GM19193 (cell line): ENCODE measurements around the gene UPF3B.

Experiments used
- POLR2A ChIP-seq: IDR thresholded peaks from 4 replicates; pipeline ENCODE4 v1.6.1; 2011; ENCODE audit not compliant: insufficient read depth, insufficient read length; ENCODE audit errors: extremely low read depth

Gene UPF3B

DNA sequence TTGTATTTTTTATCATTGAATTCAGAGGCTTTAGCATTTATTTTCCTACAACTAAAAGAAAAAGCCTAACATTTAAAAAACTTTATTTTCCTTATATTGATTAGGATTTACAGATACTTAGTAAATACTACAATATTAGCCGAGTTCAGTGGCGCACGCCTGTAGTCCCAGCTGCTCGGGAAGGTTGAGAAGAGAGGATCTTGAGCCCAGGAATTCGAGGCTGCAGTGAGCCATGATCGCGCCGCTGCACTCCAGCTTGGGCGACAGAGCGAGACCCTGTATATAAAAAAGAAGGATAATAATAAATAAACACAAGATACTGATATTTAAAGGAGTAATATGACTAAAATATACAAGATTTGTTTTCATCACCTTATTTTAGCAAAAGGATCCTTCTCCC lies 681 bp upstream of the UPF3B start:
- TF ChIP-seq POLR2A = no peak

DNA sequence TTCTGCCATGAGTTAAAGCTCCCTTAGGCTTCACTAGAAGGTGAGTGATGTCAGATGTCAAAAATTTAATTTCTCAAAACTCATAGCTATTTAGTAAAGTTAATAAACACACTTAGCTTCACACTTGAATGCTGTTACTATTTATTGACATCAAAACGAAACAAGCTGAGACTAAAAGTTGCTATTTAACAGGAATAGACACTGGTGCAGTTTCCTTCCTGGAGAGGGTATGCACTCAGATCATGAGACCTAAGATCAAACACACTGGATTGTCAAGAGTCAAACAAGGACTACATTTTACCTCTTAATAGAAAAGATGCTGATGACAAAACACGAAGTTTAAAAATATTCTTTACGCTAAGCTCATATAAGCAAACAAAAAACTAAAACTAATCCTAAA lies 18.9 kb downstream of the UPF3B start:
- no peak for TF ChIP-seq POLR2A

DNA sequence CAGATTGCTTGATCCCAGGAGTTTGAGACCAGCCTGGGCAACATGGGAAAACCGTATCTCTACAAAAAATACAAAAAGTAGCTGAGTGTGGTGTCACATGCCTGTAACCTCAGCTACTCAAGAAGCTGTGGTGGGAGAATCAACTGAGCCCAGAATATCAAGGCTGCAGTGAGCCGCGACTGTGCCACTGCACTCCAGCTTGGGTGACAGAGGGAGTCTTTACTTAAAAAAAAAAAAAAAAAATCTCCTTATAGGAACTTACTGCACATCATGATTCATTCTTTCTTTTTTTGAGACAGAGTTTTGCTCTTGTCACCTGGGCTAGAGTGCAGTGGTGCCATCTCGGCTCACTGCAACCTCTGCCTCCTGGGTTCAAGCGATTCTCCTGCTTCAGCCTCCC lies 24.3 kb downstream of the UPF3B start:
- no peak for TF ChIP-seq POLR2A

DNA sequence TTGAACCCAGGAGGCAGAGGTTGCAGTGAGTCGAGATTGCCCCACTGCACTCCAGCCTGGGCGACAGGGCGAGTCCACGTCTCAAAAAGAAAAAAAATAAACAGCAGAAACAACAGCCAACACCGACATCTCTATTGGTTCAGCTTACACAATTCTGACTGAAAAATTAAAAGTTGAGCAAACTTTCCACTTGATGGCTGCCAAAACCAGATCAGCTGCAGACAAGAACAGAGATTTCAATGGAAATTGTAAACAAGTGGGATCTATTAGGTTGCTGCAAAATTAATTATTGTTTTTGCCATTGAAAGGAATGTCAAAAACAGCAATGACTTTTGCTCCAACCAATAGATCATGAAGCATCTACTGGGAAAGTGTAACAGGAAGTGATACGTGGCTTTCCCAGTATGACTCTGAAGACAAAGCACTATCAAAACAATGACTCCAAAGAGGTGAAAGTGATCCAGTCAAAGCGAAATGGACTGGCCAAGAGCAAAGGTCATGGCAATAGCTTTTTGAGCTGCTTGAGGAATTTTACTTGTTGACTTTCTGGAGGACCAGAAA lies 26.3 kb downstream of the UPF3B start:
- TF ChIP-seq POLR2A = no peak

DNA sequence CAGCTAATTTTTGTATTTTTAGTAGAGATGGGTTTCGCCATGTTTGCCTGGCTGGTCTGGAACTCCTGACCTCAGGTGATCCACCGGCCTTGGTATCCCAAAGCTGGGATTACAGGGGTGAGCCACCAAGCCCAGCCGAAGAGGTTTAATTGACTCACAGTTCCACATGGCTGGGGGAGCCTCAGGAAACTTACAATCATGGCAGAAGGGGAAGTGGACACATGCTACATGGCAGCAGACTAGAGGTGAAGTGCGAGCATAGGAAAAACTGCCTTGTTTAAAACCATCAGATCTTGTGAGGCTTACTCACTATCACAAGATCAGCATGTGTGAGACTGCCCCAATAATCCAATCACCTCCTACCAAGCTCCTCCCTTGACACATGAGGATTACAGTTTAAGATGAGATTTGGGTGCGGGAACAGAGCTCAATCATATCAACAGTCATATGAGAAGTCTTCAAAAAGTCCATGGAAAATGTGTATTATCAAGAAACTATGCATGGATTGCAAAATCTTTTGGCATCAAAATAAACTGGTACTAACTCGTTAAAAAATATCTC lies 35.6 kb downstream of the UPF3B start:
- no peak for TF ChIP-seq POLR2A

DNA sequence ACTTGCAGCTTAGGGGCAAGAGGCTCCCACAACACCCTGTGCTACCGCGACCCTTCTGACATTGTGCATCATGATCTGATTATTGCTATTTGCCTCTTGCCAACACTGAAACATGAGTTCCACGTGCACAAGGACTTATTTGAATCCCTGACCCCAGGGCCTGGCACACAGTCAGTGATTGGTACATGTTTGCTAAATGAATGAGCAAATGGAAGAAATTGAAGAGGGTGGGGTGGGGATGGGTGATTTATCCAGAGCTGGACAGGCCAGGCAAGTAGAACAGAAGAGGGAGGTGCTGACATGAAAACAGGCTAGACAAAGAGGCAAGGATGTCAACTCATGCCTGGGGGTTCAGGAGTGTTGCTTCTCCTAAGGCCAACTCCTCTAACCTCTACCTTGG lies 36.5 kb downstream of the UPF3B start:
- TF ChIP-seq POLR2A = no peak

DNA sequence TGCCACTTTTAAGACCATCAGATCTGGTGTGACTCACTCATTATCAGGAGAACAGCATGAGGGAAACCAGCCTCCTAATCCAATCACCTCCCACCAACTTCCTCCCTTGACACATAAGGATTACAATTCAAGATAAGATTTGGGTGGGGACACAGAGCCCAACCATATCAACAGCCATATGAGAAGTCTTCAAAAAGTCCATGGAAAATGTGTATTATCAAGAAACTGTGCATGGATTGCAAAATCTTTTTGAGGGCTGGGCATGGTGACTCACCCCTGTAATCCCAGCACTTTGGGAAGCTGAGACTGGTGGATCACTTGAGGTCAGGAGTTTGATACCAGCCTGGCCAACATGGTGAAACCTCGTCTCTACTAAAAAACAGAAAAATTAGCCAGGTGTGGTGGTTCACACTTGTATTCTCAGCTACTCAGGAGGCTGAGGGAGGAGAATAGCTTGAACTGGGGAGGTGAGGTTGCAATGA lies 43.5 kb downstream of the UPF3B start:
- no peak for TF ChIP-seq POLR2A

DNA sequence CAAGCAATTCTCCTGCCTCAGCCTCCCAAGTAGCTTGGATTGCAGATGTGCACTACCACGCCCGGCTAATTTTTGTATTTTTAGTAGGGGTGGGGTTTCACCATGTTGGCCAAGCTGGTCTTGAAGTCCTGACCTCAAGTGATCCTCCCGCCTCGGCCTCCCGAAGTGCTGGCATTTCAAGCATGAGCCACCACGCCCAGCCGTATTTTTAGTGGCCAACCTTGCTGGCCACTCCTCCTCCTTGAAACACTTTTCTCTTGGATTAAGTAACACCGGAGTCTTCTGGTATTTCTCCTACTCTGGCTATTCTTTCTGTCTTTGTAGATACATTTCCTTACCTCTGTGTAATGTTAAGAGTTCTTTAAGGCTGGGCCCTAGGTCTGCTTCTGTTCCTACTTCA lies 50.2 kb downstream of the UPF3B start:
- no peak for TF ChIP-seq POLR2A

DNA sequence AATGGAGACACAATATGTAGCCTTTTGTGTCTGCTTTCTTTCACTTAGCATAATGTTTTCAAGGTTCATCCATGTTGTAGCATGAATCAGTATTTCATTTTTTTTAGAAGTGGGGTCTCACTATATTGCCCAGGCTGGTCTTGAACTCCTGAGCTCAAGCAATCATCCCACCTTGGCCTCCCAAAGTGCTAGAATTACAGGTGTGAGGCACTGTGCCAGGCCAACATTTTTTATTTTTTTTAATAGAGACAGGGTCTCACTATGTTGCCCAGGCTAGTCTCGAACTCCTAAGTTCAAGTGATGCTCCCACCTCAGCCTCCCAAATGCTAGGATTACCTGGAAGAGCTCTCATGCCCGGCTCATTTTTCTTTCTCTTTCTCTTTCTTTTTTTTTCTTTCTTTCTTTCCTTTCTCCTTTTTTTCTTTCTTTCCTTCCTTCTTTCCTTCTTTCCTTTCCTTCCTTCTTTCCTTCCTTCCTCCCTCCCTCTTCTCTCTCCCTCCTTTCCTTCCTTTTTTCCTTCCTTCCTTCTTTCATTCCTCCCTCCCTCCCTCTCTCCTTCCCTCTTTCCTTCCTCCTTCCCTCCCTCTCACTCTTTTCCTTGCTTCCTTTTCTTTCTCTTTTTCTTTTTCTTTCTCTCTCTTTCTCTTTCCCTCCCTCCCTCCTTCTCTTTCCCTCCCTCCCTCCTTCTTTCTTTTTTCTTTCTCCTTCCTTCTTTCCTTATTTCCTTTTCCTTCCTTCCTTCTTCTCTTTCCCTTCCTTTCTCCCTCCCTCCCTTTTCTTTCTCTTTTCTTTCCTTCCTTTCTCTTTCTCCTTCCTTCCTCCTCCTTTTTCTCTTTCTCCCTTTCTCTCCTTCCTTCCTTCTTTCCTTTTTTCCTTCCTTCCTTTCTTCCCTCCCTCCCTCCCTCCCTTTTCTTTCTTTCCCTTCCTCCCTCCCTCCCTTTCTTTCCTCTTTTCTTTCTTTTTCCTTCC lies 51.2 kb downstream of the UPF3B start:
- TF ChIP-seq POLR2A = no peak

DNA sequence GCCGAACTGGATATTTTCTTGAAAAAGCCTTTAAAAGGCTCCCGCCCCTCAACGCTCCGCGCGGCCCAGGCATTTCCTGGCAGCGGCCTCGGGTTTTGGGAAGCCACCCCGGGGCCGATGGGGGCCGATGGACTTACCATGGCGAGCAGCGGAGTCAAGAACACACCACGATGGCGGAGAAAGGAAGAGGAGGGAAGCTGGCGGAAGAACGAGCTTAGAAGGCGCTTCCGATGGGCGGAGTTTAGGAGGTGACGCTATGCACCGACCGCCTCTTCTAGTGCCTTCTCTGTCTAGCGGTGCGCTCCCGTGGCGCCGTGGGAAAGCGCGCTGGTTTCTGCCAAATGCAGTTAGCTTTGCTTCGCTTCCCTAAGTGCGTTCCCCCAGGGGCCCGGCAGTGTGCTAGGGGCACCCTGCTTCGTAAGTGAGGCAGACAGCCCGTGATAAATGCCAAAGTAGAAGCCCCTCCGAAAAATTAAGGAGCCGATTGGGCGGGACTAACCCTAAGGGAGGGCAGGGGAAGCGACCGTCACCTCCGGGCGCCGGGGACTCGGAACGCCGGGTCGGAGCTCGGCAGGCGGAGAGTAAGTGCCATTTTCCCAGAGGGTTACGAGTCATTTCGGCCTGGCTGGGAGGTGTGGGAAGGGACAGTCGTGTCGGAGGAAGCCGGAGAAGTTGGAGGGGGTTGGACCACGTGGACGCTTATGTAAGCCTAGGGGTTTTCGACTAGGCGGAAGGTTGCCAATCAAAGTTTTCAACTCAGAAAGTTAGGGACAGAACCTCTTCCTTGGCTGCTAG lies 61.1 kb downstream of the UPF3B start, which contains the start of gene RPL39:
RPL39 (minus strand) TSS at position 194 of the 795 bp plus-strand sequence; CDS start at position 140, 54 bp downstream.
- peak; percentile 81 for TF ChIP-seq POLR2A

DNA sequence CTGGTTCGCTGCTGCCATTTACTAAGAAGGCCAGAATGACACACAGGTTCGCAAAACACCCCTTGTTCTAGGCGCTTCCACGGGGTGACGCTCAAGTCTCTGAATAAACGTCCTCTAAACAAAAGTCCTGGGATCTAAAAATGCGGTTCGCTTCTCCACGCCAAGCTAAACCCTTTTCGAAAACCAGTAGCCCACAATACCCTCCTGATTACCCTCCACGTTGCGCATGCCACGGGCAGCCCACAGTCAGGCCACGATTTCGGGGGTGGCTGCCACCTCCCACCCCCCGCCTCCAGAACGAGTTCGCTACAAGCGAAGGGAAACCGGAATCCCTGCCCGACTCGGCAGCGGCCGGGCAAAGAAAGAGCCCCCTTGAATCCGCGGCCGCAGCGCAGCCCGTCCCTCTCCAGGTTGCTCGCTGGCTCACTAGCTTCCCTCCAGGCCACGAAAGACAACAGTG lies 61.8 kb downstream of the UPF3B start:
- TF ChIP-seq POLR2A = no peak

DNA sequence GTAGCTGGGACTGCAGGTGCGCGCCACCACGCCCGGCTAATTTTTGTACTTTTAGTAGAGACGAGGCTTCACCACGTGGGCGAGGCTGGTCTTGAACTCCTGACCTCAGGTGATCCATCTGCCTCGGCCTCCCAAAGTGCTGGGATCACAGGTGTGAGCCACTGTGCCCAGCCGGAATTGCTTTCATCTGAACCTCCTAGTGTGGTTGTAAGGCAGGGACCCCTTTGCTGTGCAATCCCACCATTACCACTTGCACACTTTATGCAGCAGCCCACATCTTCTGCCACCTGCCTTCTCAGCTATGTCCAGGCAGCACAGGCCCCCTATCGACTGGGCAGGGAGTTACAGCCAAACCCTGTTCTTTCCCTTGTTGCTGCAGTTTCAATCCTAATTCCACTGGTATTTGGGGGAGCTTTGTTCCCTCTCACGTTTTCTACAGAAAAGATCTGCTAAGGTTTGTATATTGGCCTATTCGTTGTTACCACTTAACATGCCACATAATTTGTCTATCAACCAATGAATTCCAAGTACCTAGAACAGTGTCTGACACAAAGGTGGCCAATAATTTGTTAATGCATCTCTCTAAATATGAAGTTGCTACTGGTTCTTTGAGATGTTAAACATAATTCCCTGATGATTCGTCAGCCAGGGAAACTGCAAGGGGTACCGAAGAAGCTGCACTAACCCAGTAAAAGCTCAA lies 67.9 kb downstream of the UPF3B start:
- TF ChIP-seq POLR2A = no peak
